ENCODE results near the gene BTBD17. TPM values are rescaled to one million over a fixed set of nuclear protein-coding genes. Genes with fewer than 3 reads are reported as not detected.

BTBD17 gene
- polyA plus RNA-seq, 2 donors: not detected

- peaks cover 0 to 3% of the 10 kb centered on the region in 2 donors for H3K27me3 ChIP-seq (ENCODE audit: control insufficient read depth in 1 of 2, insufficient read depth in 2 of 2, low read length in 2 of 2)
- H3K9me3 ChIP-seq (ENCODE audit: control insufficient read depth in 2 of 2, insufficient read depth in 1 of 2, low read depth in 1 of 2, low read length in 1 of 2): peaks cover 0 to 2% of the 10 kb centered on the region in 2 donors
- H3K4me3 ChIP-seq (ENCODE audit: low read depth in 1 of 2, low read length in 2 of 2): no peak overlapping the region
- no peaks in the 10 kb centered on the region for H3K4me1 ChIP-seq (ENCODE audit: control insufficient read depth in 2 of 2, insufficient read depth in 2 of 2, low read length in 1 of 2)
- no peak overlapping the region for H3K27ac ChIP-seq (ENCODE audit: low read depth in 2 of 2, low read length in 1 of 2)
- WGBS, 2 donors: 66 to 78% methylated on average over 12 of the region's 12 CpGs
- no peaks in the 10 kb centered on the region for H3K36me3 ChIP-seq (ENCODE audit: control insufficient read depth in 2 of 2, insufficient read depth in 2 of 2, low read length in 1 of 2)
These were observed 27.6 kb upstream of the BTBD17 start for GRCh38 chr17:74389084-74389753.

GRCh38 chr17:74387365-74388218, 25.9 kb upstream of the BTBD17 start:
- 71 to 75% methylated on average over 17 of the region's 17 CpGs for WGBS, 2 donors
- H3K4me3 ChIP-seq (ENCODE audit: low read depth in 1 of 2, low read length in 2 of 2): no peak overlapping the region
- no peaks in the 10 kb centered on the region for H3K4me1 ChIP-seq (ENCODE audit: control insufficient read depth in 2 of 2, insufficient read depth in 2 of 2, low read length in 1 of 2)
- peaks cover 0 to 3% of the 10 kb centered on the region in 2 donors for H3K27me3 ChIP-seq (ENCODE audit: control insufficient read depth in 1 of 2, insufficient read depth in 2 of 2, low read length in 2 of 2)
- H3K36me3 ChIP-seq (ENCODE audit: control insufficient read depth in 2 of 2, insufficient read depth in 2 of 2, low read length in 1 of 2): no peaks in the 10 kb centered on the region
- no peaks in the 10 kb centered on the region for H3K9me3 ChIP-seq (ENCODE audit: control insufficient read depth in 2 of 2, insufficient read depth in 1 of 2, low read depth in 1 of 2, low read length in 1 of 2)
- no peak overlapping the region for H3K27ac ChIP-seq (ENCODE audit: low read depth in 2 of 2, low read length in 1 of 2)

GRCh38 chr17:74386386-74386785, 24.7 kb upstream of the BTBD17 start:
- Histone ChIP-seq H3K4me1 (ENCODE audit: control insufficient read depth in 2 of 2, insufficient read depth in 2 of 2, low read length in 1 of 2) (no peaks in the 10 kb centered on the region), H3K4me3 (ENCODE audit: low read depth in 1 of 2, low read length in 2 of 2) (no peak overlapping the region), H3K27ac (ENCODE audit: low read depth in 2 of 2, low read length in 1 of 2) (no peak overlapping the region), H3K9me3 (ENCODE audit: control insufficient read depth in 2 of 2, insufficient read depth in 1 of 2, low read depth in 1 of 2, low read length in 1 of 2) (no peaks in the 10 kb centered on the region), H3K27me3 (ENCODE audit: control insufficient read depth in 1 of 2, insufficient read depth in 2 of 2, low read length in 2 of 2) (peaks cover 0 to 3% of the 10 kb centered on the region in 2 donors), H3K36me3 (ENCODE audit: control insufficient read depth in 2 of 2, insufficient read depth in 2 of 2, low read length in 1 of 2) (no peaks in the 10 kb centered on the region)
- 63 to 64% methylated on average over 8 of the region's 8 CpGs for WGBS, 2 donors

GRCh38 chr17:74385201-74385600, 23.5 kb upstream of the BTBD17 start:
- H3K4me3 ChIP-seq (ENCODE audit: low read depth in 1 of 2, low read length in 2 of 2): no peak overlapping the region
- no peaks in the 10 kb centered on the region for H3K9me3 ChIP-seq (ENCODE audit: control insufficient read depth in 2 of 2, insufficient read depth in 1 of 2, low read depth in 1 of 2, low read length in 1 of 2)
- H3K27me3 ChIP-seq (ENCODE audit: control insufficient read depth in 1 of 2, insufficient read depth in 2 of 2, low read length in 2 of 2): peaks cover 0 to 3% of the 10 kb centered on the region in 2 donors
- no peak overlapping the region for H3K27ac ChIP-seq (ENCODE audit: low read depth in 2 of 2, low read length in 1 of 2)
- peaks cover 3 to 4% of the 10 kb centered on the region in 2 donors for H3K4me1 ChIP-seq (ENCODE audit: control insufficient read depth in 2 of 2, insufficient read depth in 2 of 2, low read length in 1 of 2)
- no peaks in the 10 kb centered on the region for H3K36me3 ChIP-seq (ENCODE audit: control insufficient read depth in 2 of 2, insufficient read depth in 2 of 2, low read length in 1 of 2)
- WGBS, 2 donors: 92 to 95% methylated on average over 3 of the region's 3 CpGs

- Histone ChIP-seq H3K9me3 (ENCODE audit: control insufficient read depth in 2 of 2, insufficient read depth in 1 of 2, low read depth in 1 of 2, low read length in 1 of 2) (no peaks in the 10 kb centered on the region), H3K27ac (ENCODE audit: low read depth in 2 of 2, low read length in 1 of 2) (no peak overlapping the region), H3K27me3 (ENCODE audit: control insufficient read depth in 1 of 2, insufficient read depth in 2 of 2, low read length in 2 of 2) (peaks cover 0 to 3% of the 10 kb centered on the region in 2 donors), H3K4me3 (ENCODE audit: low read depth in 1 of 2, low read length in 2 of 2) (no peak overlapping the region), H3K36me3 (ENCODE audit: control insufficient read depth in 2 of 2, insufficient read depth in 2 of 2, low read length in 1 of 2) (no peaks in the 10 kb centered on the region), H3K4me1 (ENCODE audit: control insufficient read depth in 2 of 2, insufficient read depth in 2 of 2, low read length in 1 of 2) (peaks cover 4 to 9% of the 10 kb centered on the region in 2 donors)
- 85 to 93% methylated on average over 5 of the region's 5 CpGs for WGBS, 2 donors
These were observed 21.5 kb upstream of the BTBD17 start for GRCh38 chr17:74383141-74383540.

- peak overlapping the region in 1 of 2 donors; percentile 17 for H3K27ac ChIP-seq (ENCODE audit: low read depth in 2 of 2, low read length in 1 of 2)
- no peaks in the 10 kb centered on the region for H3K36me3 ChIP-seq (ENCODE audit: control insufficient read depth in 2 of 2, insufficient read depth in 2 of 2, low read length in 1 of 2)
- H3K9me3 ChIP-seq (ENCODE audit: control insufficient read depth in 2 of 2, insufficient read depth in 1 of 2, low read depth in 1 of 2, low read length in 1 of 2): no peaks in the 10 kb centered on the region
- H3K4me1 ChIP-seq (ENCODE audit: control insufficient read depth in 2 of 2, insufficient read depth in 2 of 2, low read length in 1 of 2): peaks cover 4 to 9% of the 10 kb centered on the region in 2 donors
- 60 to 61% methylated on average over 15 of the region's 15 CpGs for WGBS, 2 donors
- H3K27me3 ChIP-seq (ENCODE audit: control insufficient read depth in 1 of 2, insufficient read depth in 2 of 2, low read length in 2 of 2): no peaks in the 10 kb centered on the region
- no peak overlapping the region for H3K4me3 ChIP-seq (ENCODE audit: low read depth in 1 of 2, low read length in 2 of 2)
These were observed 19.5 kb upstream of the BTBD17 start for GRCh38 chr17:74380959-74381808.

GRCh38 chr17:74380086-74380958, 18.7 kb upstream of the BTBD17 start:
- 18 to 23% methylated on average over 17 of the region's 17 CpGs for WGBS, 2 donors
- Histone ChIP-seq H3K27ac (ENCODE audit: low read depth in 2 of 2, low read length in 1 of 2) (peak overlapping the region; percentile 40 to 61), H3K4me3 (ENCODE audit: low read depth in 1 of 2, low read length in 2 of 2) (no peak overlapping the region), H3K4me1 (ENCODE audit: control insufficient read depth in 2 of 2, insufficient read depth in 2 of 2, low read length in 1 of 2) (peaks cover 4 to 9% of the 10 kb centered on the region in 2 donors), H3K27me3 (ENCODE audit: control insufficient read depth in 1 of 2, insufficient read depth in 2 of 2, low read length in 2 of 2) (no peaks in the 10 kb centered on the region), H3K36me3 (ENCODE audit: control insufficient read depth in 2 of 2, insufficient read depth in 2 of 2, low read length in 1 of 2) (no peaks in the 10 kb centered on the region), H3K9me3 (ENCODE audit: control insufficient read depth in 2 of 2, insufficient read depth in 1 of 2, low read depth in 1 of 2, low read length in 1 of 2) (no peaks in the 10 kb centered on the region)

GRCh38 chr17:74379495-74380085, 17.9 kb upstream of the BTBD17 start:
- WGBS, 2 donors: 10 to 12% methylated on average over 20 of the region's 20 CpGs
- H3K27ac ChIP-seq (ENCODE audit: low read depth in 2 of 2, low read length in 1 of 2): no peak overlapping the region

More at GRCh38 chr17:74379495-74380085, 17.9 kb upstream of the BTBD17 start:
- Histone ChIP-seq H3K4me3 (ENCODE audit: low read depth in 1 of 2, low read length in 2 of 2) (no peak overlapping the region), H3K4me1 (ENCODE audit: control insufficient read depth in 2 of 2, insufficient read depth in 2 of 2, low read length in 1 of 2) (peaks cover 4 to 9% of the 10 kb centered on the region in 2 donors), H3K9me3 (ENCODE audit: control insufficient read depth in 2 of 2, insufficient read depth in 1 of 2, low read depth in 1 of 2, low read length in 1 of 2) (no peaks in the 10 kb centered on the region), H3K27me3 (ENCODE audit: control insufficient read depth in 1 of 2, insufficient read depth in 2 of 2, low read length in 2 of 2) (no peaks in the 10 kb centered on the region), H3K36me3 (ENCODE audit: control insufficient read depth in 2 of 2, insufficient read depth in 2 of 2, low read length in 1 of 2) (no peaks in the 10 kb centered on the region)
